GM12878 (cell line): ENCODE data around the gene G3BP1. TPM values are rescaled to one million over a fixed set of nuclear protein-coding genes. Genes with fewer than 3 reads are reported as not detected.

Experiments used
- ATAC-seq: fragments of 200-7000 bp; cut with Tn5 transposase; 3 replicates; pipeline ENCODE4 v1.9.1; 2020; ENCODE audit warnings: mild to moderate bottlenecking, moderate library complexity
- BruUV-seq: library from RNA; stranded (reverse); fragments of 400-500 nt; replicated peaks from 2 replicates; lab custom pipeline; 2021; lab: Mats Ljungman, UMichigan
- CTCF ChIA-PET: fragments of 300-600 bp; sonication (Branson Sonifier 250); formaldehyde crosslinking; extraction: SDS; loops from one replicate; lab custom pipeline; 2021; ENCODE audit warnings: inconsistent platforms; lab: Yijun Ruan, JAX
- POLR2A ChIA-PET: fragments of 350-600 bp; formaldehyde crosslinking; extraction: SDS; loops from one replicate; lab custom pipeline; 2021; ENCODE audit warnings: inconsistent platforms; lab: Charles Lee
- RAD21 ChIA-PET: fragments of 300-600 bp; sonication (Branson Sonifier 250); formaldehyde crosslinking; loops from one replicate; lab custom pipeline; 2023; ENCODE audit warnings: antibody characterized with exemption; ENCODE audit not compliant: unreplicated experiment; lab: Charles Lee
- SMC1A ChIA-PET: fragments of 300-600 bp; sonication (Branson Sonifier 250); formaldehyde crosslinking; loops from one replicate; lab custom pipeline; 2023; ENCODE audit not compliant: unreplicated experiment, uncharacterized antibody; lab: Charles Lee
- DNase-seq: peaks from one replicate; pipeline ENCODE4 v3.0.0-alpha.2; 2011; ENCODE audit warnings: low read depth, low spot score
- FAIRE-seq: peaks from 3 replicates; lab custom pipeline; 2011; peaks lifted over from hg19 to GRCh38; lab: Jason Lieb, UNC
- H2AFZ ChIP-seq: 2 replicates; pipeline ENCODE4 v1.6.0; 2011; ENCODE audit warnings: low read depth, low read length, control low read depth; ENCODE audit not compliant: control insufficient read depth
- H3K27ac ChIP-seq: 2 replicates; pipeline ENCODE4 v1.5.1; 2011; ENCODE audit warnings: control low read depth; ENCODE audit not compliant: control insufficient read depth, insufficient read depth
- H3K27me3 ChIP-seq, 2 experiments: replicated peaks in 1 of 2; 2 replicates each; pipeline versions ENCODE4 v1.6.0 to v1.6.1; 2011; ENCODE audit warnings: low read length in 1 of 2; ENCODE audit not compliant: control insufficient read depth in 2 of 2, insufficient read depth in 2 of 2
- H3K36me3 ChIP-seq, 2 experiments: 2 replicates each; pipeline ENCODE4 v1.5.1; 2011; ENCODE audit warnings: low read length in 1 of 2; ENCODE audit not compliant: control insufficient read depth in 2 of 2, insufficient read depth in 2 of 2
- H3K4me1 ChIP-seq: 2 replicates; pipeline ENCODE4 v1.6.1; 2011; ENCODE audit warnings: mild to moderate bottlenecking, low read length, moderate library complexity, mixed read lengths; ENCODE audit not compliant: control insufficient read depth, insufficient read depth
- H3K4me2 ChIP-seq: 2 replicates; pipeline ENCODE4 v1.6.0; 2011; ENCODE audit warnings: control low read depth; ENCODE audit not compliant: control insufficient read depth, insufficient read depth
- H3K4me3 ChIP-seq: fragments of 200-600 bp; sonication (generic); 2 replicates; pipeline ENCODE4 v1.5.1; 2016
- H3K79me2 ChIP-seq: 2 replicates; pipeline ENCODE4 v1.6.0; 2011; ENCODE audit warnings: low read length; ENCODE audit not compliant: control insufficient read depth, insufficient read depth
- H3K9ac ChIP-seq: 2 replicates; pipeline ENCODE4 v1.8.0; 2011; ENCODE audit warnings: low read length, control low read depth, mixed read lengths; ENCODE audit not compliant: control insufficient read depth, insufficient read depth
- H3K9me3 ChIP-seq: replicated peaks from 3 replicates; pipeline ENCODE4 v1.5.1; 2011; ENCODE audit warnings: mild to moderate bottlenecking, low read length; ENCODE audit not compliant: control insufficient read depth, insufficient read depth
- H4K20me1 ChIP-seq: 2 replicates; pipeline ENCODE4 v1.6.0; 2011; ENCODE audit not compliant: control insufficient read depth, insufficient read depth
- EED ChIP-seq: sonication (generic); IDR thresholded peaks from 2 replicates; pipeline ENCODE4 v1.6.1; 2016; ENCODE audit warnings: antibody characterized with exemption, low read depth
- FOXM1 ChIP-seq: IDR thresholded peaks from 2 replicates; pipeline ENCODE4 v1.6.1; 2012; ENCODE audit warnings: low read depth, mild to moderate bottlenecking, inconsistent platforms, low read length, moderate library complexity
- IKZF1 ChIP-seq: fragments of 450-650 bp; conservative IDR thresholded peaks from 2 replicates; pipeline ENCODE4 v1.6.1; 2017; ENCODE audit warnings: antibody characterized with exemption, mild to moderate bottlenecking
- IRF4 ChIP-seq: IDR thresholded peaks from 2 replicates; pipeline ENCODE4 v1.6.1; 2011; ENCODE audit warnings: low read depth, low read length
- MEF2A ChIP-seq: IDR thresholded peaks from 2 replicates; pipeline ENCODE4 v1.6.1; 2011; ENCODE audit warnings: low read depth, mild to moderate bottlenecking, low read length, moderate library complexity; ENCODE audit not compliant: insufficient read depth
- MYC ChIP-seq: IDR thresholded peaks from 2 replicates; pipeline ENCODE4 v1.6.1; 2011; ENCODE audit warnings: mild to moderate bottlenecking, low read length, moderate library complexity, inconsistent platforms; ENCODE audit not compliant: insufficient read depth, insufficient replicate concordance, insufficient read length, severe bottlenecking
- PML ChIP-seq: IDR thresholded peaks from 2 replicates; pipeline ENCODE4 v1.6.1; 2012; ENCODE audit warnings: low read length, inconsistent platforms
- POLR2A ChIP-seq: IDR thresholded peaks from 2 replicates; pipeline ENCODE4 v1.6.1; 2011; ENCODE audit warnings: low read depth, mild to moderate bottlenecking, low read length
- POU2F2 ChIP-seq: IDR thresholded peaks from 3 replicates; pipeline ENCODE4 v1.6.1; 2011; ENCODE audit warnings: low read depth, mild to moderate bottlenecking, low read length, borderline replicate concordance
- RAD21 ChIP-seq: IDR thresholded peaks from 2 replicates; pipeline ENCODE4 v1.6.1; 2011; ENCODE audit warnings: mild to moderate bottlenecking, low read depth, low read length, moderate library complexity; ENCODE audit not compliant: insufficient read depth
- RUNX3 ChIP-seq: IDR thresholded peaks from 2 replicates; pipeline ENCODE4 v1.6.1; 2012; ENCODE audit warnings: low read length, inconsistent platforms
- SMC3 ChIP-seq: IDR thresholded peaks from 2 replicates; pipeline ENCODE4 v1.6.1; 2011; ENCODE audit warnings: low read length, improper control_type of control experiment, borderline replicate concordance
- YY1 ChIP-seq: IDR thresholded peaks from 2 replicates; pipeline ENCODE4 v1.6.1; 2011; ENCODE audit warnings: low read depth, mild to moderate bottlenecking, low read length
- ZNF274 ChIP-seq: IDR thresholded peaks from one replicate; pipeline ENCODE4 v1.8.0; 2011; ENCODE audit not compliant: insufficient read length, insufficient read depth
- WGBS: methylation state at CpG from one replicate; pipeline ENCODE4 v1.1.6; 2016; ENCODE audit warnings: low lambda C conversion rate; ENCODE audit not compliant: insufficient replicate concordance, insufficient coverage; ENCODE audit errors: missing lambda C conversion rate; 5-methylcytosine and 5-hydroxymethylcytosine counted together
- in situ Hi-C: fragments of 300-500 bp; cut with MboI; formaldehyde crosslinking; loops from 9 replicates; pipeline ENCODE4 v1.14.3; 2018; ENCODE audit warnings: mixed read lengths
- intact Hi-C: fragments of 100-400 bp; cut with micrococcal nuclease; formaldehyde crosslinking; loops from one replicate; pipeline ENCODE4 v1.14.2; 2022; ENCODE audit not compliant: unreplicated experiment
- polyA plus RNA-seq, 11 experiments: library from polyadenylated mRNA; depleted of rRNA in 4 of 11; unstranded in 6 of 11; stranded (reverse) in 5 of 11; fragments of >200 nt; fragmentation: Nextera tagmentation in 4 of 11; fragmentation: Illumina TruSeq in 1 of 11; extraction: Ambion mirVana in 4 of 11; extraction: Trizol in 1 of 11; gene quantifications; 1 replicate in 1 of 11; 2 replicates in 10 of 11; pipeline versions ENCODE4 v1.2.1 to v1.2.3, GENCODE V29; 2011 to 2016; ENCODE audit warnings: inconsistent platforms in 2 of 11, missing spikeins in 2 of 11, low read depth in 1 of 11
- total RNA-seq, 4 experiments: library from RNA; depleted of rRNA in 3 of 4; stranded (reverse); fragments of >200 nt in 3 of 4; fragmentation: Illumina TruSeq in 1 of 4; extraction: Trizol in 1 of 4; gene quantifications; 2 replicates each; pipeline versions ENCODE4 v1.2.1 to v1.2.3, GENCODE V29; 2013 to 2021
- TF ChIP-seq, protein P1 (sequence below), 3 experiments: IDR thresholded peaks in 2 of 3; conservative IDR thresholded peaks in 1 of 3; 2 replicates each; pipeline ENCODE4 v1.5.1; 2011; ENCODE audit warnings: low read depth in 3 of 3, low read length in 3 of 3, mild to moderate bottlenecking in 3 of 3, control low read depth in 2 of 3, moderate library complexity in 2 of 3, inconsistent platforms in 1 of 3, mixed read lengths in 1 of 3; ENCODE audit not compliant: control insufficient read depth in 2 of 3, insufficient read depth in 1 of 3; ENCODE audit errors: extremely low read depth in 1 of 3
- TF ChIP-seq, protein P2 (sequence below): fragments of 450-650 bp; IDR thresholded peaks from 2 replicates; pipeline ENCODE4 v1.6.1; 2017; ENCODE audit warnings: borderline replicate concordance

Gene G3BP1
- total and polyA plus RNA-seq, 10 of the 15 experiments (the other 5 are each of a cell fraction or from before 2014, with no cell fraction given): 49.7 to 438 (median 148) TPM

DNA sequence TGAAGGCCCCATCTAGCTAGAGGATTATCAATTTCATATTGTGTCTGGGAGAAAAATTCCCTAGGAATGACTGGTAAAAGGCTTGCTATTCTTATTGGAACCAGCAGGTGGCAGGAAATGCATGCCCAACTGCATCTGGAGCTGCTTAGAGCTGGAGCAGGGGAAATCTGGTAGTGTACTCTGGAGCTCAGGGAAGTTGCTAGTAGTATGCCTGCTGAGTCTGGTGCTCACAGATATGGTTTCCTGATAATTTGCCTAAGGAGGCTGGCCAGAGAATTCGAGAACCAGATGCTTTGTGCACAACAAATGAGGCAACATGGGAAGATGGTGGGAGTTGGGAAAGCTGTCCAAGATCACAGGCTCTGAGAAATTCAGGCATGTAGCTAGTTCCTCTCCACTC lies 53.7 kb downstream of the G3BP1 start:
- H2AFZ ChIP-seq: no peak overlapping the region
- POLR2A ChIA-PET: interaction anchor here (0.8 kb wide), 2 partner anchors 78 to 318 kb away, joined by 3 to 4 read pairs; no protein-coding TSS in a partner anchor
- H3K9me3 ChIP-seq: no peaks in the 10 kb centered on the region
- SMC1A ChIA-PET: interaction anchor here (0.5 to 8.5 kb wide), 43 partner anchors 8 to 685 kb away, joined by 3 to 223 read pairs (median 4); no protein-coding TSS in a partner anchor
- in situ Hi-C loops (loop anchor here (5.0 kb wide), 2 partner anchors 322 to 682 kb away; no protein-coding TSS in a partner anchor), intact Hi-C loops (loop anchor here (1.0 kb wide), 4 partner anchors 318 to 680 kb away; no protein-coding TSS in a partner anchor)
- CTCF ChIA-PET: interaction anchor here (0.7 to 10.8 kb wide), 63 partner anchors 9 to 1533 kb away, joined by 3 to 338 read pairs (median 4); no protein-coding TSS in a partner anchor
- peaks cover 0 to 3% of the 10 kb centered on the region in 2 experiments; a peak in 1 of 4 replicates for H3K36me3 ChIP-seq
- H3K79me2 ChIP-seq: no peaks in the 10 kb centered on the region
- no peak overlapping the region for H3K27ac ChIP-seq
- no peak overlapping the region for H3K4me3 ChIP-seq
- peak; percentile 17 for DNase-seq
- WGBS: 0% methylated on average over 1 of the region's 1 CpG
- BruUV-seq: no TSS peak
- no peaks in the 10 kb centered on the region for H3K27me3 ChIP-seq
- H4K20me1 ChIP-seq: no peaks in the 10 kb centered on the region
- H3K4me1 ChIP-seq: no peaks in the 10 kb centered on the region
- no peak overlapping the region for H3K4me2 ChIP-seq
- peak; percentile 98 for FAIRE-seq
- RAD21 ChIA-PET: interaction anchor here (0.5 to 3.0 kb wide), 32 partner anchors 9 to 689 kb away, joined by 3 to 120 read pairs (median 4); no protein-coding TSS in a partner anchor
- TF ChIP-seq POLR2A (no peak), FOXM1 (0 out of 2 replicates have a peak, but pooled peaks have one; percentile 25), MEF2A (no peak), SMC3 (peak; percentile 96), RAD21 (peak; percentile 98), MYC (no peak), YY1 (peak; percentile 51; the same call in 1 of the 2 replicates), IRF4 (0 out of 2 replicates have a peak, but pooled peaks have one; percentile 29), POU2F2 (0 out of 3 replicates have a peak, but pooled peaks have one; percentile 11), RUNX3 (no peak), ZNF274 (no peak), IKZF1 (0 out of 2 replicates have a peak, but pooled peaks have one; percentile 21), EED (no peak), PML (no peak)
- TF ChIP-seq, protein P1, sequence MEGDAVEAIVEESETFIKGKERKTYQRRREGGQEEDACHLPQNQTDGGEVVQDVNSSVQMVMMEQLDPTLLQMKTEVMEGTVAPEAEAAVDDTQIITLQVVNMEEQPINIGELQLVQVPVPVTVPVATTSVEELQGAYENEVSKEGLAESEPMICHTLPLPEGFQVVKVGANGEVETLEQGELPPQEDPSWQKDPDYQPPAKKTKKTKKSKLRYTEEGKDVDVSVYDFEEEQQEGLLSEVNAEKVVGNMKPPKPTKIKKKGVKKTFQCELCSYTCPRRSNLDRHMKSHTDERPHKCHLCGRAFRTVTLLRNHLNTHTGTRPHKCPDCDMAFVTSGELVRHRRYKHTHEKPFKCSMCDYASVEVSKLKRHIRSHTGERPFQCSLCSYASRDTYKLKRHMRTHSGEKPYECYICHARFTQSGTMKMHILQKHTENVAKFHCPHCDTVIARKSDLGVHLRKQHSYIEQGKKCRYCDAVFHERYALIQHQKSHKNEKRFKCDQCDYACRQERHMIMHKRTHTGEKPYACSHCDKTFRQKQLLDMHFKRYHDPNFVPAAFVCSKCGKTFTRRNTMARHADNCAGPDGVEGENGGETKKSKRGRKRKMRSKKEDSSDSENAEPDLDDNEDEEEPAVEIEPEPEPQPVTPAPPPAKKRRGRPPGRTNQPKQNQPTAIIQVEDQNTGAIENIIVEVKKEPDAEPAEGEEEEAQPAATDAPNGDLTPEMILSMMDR (IDR thresholded peaks at IDR 0.05 in 2 of 3, conservative IDR thresholded peaks at IDR 0.05 in 1 of 3; ENCODE audit: control insufficient read depth in 2 of 3, extremely low read depth in 1 of 3, insufficient read depth in 1 of 3, low read depth in 3 of 3, low read length in 3 of 3): peak; percentile 76 to 95 (median 84)
- TF ChIP-seq, protein P2, sequence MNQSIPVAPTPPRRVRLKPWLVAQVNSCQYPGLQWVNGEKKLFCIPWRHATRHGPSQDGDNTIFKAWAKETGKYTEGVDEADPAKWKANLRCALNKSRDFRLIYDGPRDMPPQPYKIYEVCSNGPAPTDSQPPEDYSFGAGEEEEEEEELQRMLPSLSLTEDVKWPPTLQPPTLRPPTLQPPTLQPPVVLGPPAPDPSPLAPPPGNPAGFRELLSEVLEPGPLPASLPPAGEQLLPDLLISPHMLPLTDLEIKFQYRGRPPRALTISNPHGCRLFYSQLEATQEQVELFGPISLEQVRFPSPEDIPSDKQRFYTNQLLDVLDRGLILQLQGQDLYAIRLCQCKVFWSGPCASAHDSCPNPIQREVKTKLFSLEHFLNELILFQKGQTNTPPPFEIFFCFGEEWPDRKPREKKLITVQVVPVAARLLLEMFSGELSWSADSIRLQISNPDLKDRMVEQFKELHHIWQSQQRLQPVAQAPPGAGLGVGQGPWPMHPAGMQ: no peak
- ATAC-seq: peak; percentile 91
- H3K9ac ChIP-seq: no peak overlapping the region
